GM18870 (cell line): Measurements from ENCODE around the gene FUT1.
"Not testable (repeated sequence)": the region's sequence is repeated elsewhere in the genome, so short reads cannot be mapped to it uniquely, and the experiment has no call there.

Source experiments
- ATAC-seq: cut with Tn5 transposase; IDR thresholded peaks from one replicate; pipeline ENCODE4 v1.9.1; 2021; ENCODE audit warnings: moderate library complexity; ENCODE audit not compliant: unreplicated experiment

Gene FUT1

GRCh38 chr19:48752496-48753365, at the start of gene FUT1:
FUT1 (minus strand) TSS chr19:48752641; CDS start chr19:48751281, 1,360 bp downstream.
- ATAC-seq = no peak

GRCh38 chr19:48799358-48800300, 47.2 kb upstream of the FUT1 start:
- ATAC-seq = no peak

- no peak for ATAC-seq
Measured at GRCh38 chr19:48798937-48799336, 46.5 kb upstream of the FUT1 start.

GRCh38 chr19:48797103-48797502, 44.7 kb upstream of the FUT1 start:
- ATAC-seq = no peak

GRCh38 chr19:48796298-48797083, 44.0 kb upstream of the FUT1 start:
- no peak for ATAC-seq

- ATAC-seq = no peak
Measured at GRCh38 chr19:48795685-48796070, 43.2 kb upstream of the FUT1 start.

- peak; percentile 63 for ATAC-seq
Measured at GRCh38 chr19:48795055-48795684, 42.7 kb upstream of the FUT1 start.

- no peak for ATAC-seq
Measured at GRCh38 chr19:48794291-48794690, 41.9 kb upstream of the FUT1 start.

GRCh38 chr19:48793271-48793670, 40.8 kb upstream of the FUT1 start:
- ATAC-seq = no peak

GRCh38 chr19:48787331-48787730, 34.9 kb upstream of the FUT1 start:
- not testable (repeated sequence) for ATAC-seq

- not testable (repeated sequence) for ATAC-seq
Measured at GRCh38 chr19:48786422-48786821, 34.0 kb upstream of the FUT1 start.

GRCh38 chr19:48784527-48784926, 32.1 kb upstream of the FUT1 start:
- ATAC-seq = no peak

GRCh38 chr19:48780631-48781391, 28.4 kb upstream of the FUT1 start:
- ATAC-seq = no peak

GRCh38 chr19:48779636-48780035, 27.2 kb upstream of the FUT1 start:
- no peak for ATAC-seq

GRCh38 chr19:48777720-48778119, 25.3 kb upstream of the FUT1 start:
- ATAC-seq = no peak

- no peak for ATAC-seq
Measured at GRCh38 chr19:48777139-48777538, 24.7 kb upstream of the FUT1 start.

- no peak for ATAC-seq
Measured at GRCh38 chr19:48772503-48772953, 20.1 kb upstream of the FUT1 start.

GRCh38 chr19:48770734-48771472, 18.5 kb upstream of the FUT1 start:
- ATAC-seq = no peak

- no peak for ATAC-seq
Measured at GRCh38 chr19:48770266-48770665, 17.8 kb upstream of the FUT1 start.
